ENCODE measurements around the gene HS3ST5.

GRCh38 chr6:114158411-114158810, 184.4 kb downstream of the HS3ST5 start:
- TF ChIP-seq CTCF (IDR thresholded peaks at IDR 0.05; ENCODE audit: low read depth, low read length, missing input control) (no peak), TAF1 (conservative IDR thresholded peaks at IDR 0.05) (no peak), YY1 (IDR thresholded peaks at IDR 0.05) (no peak)
